H9 (cell line): ENCODE data around the gene EXD2. TPM values are rescaled to one million over a fixed set of nuclear protein-coding genes. Genes with fewer than 3 reads are reported as not detected.

Experiments
- DNase-seq: peaks from one replicate; pipeline ENCODE4 v3.0.0-alpha.2; 2017
- H2AFZ ChIP-seq: one replicate; pipeline ENCODE4 v1.6.1; 2013; ENCODE audit warnings: mild to moderate bottlenecking, low read length, control low read depth, moderate library complexity
- H2AK5ac ChIP-seq: 2 replicates; pipeline ENCODE4 v1.6.1; 2013; ENCODE audit warnings: low read length, control low read depth, mixed read lengths; ENCODE audit not compliant: insufficient read length
- H2BK120ac ChIP-seq: one replicate; pipeline ENCODE4 v1.6.1; 2013; ENCODE audit warnings: low read depth, mild to moderate bottlenecking, low read length, control low read depth, inconsistent platforms; ENCODE audit not compliant: poor library complexity, severe bottlenecking
- H2BK12ac ChIP-seq: 2 replicates; pipeline ENCODE4 v1.6.1; 2013; ENCODE audit warnings: low read length, control low read depth, mixed read lengths, low read depth; ENCODE audit not compliant: insufficient read length
- H2BK15ac ChIP-seq: 2 replicates; pipeline ENCODE4 v1.6.1; 2013; ENCODE audit warnings: low read depth, low read length, control low read depth
- H2BK20ac ChIP-seq: one replicate; pipeline ENCODE4 v1.6.1; 2013; ENCODE audit warnings: low read depth, mild to moderate bottlenecking, low read length, control low read depth, inconsistent platforms; ENCODE audit not compliant: poor library complexity, severe bottlenecking
- H2BK5ac ChIP-seq: 2 replicates; pipeline ENCODE4 v1.6.1; 2013; ENCODE audit warnings: low read length, control low read depth, mixed read lengths; ENCODE audit not compliant: insufficient read length
- H3K14ac ChIP-seq: 2 replicates; pipeline ENCODE4 v1.6.1; 2013; ENCODE audit warnings: low read length, control low read depth; ENCODE audit not compliant: insufficient read depth
- H3K18ac ChIP-seq: 2 replicates; pipeline ENCODE4 v1.6.1; 2013; ENCODE audit warnings: low read depth, mild to moderate bottlenecking, mixed read lengths, low read length, control low read depth; ENCODE audit not compliant: insufficient read length
- H3K23ac ChIP-seq: 2 replicates; pipeline ENCODE4 v1.6.1; 2013; ENCODE audit warnings: low read length, control low read depth, mixed read lengths, low read depth; ENCODE audit not compliant: insufficient read length
- H3K23me2 ChIP-seq: 2 replicates; pipeline ENCODE4 v1.6.1; 2013; ENCODE audit warnings: low read depth, mild to moderate bottlenecking, mixed read lengths, low read length, control low read depth; ENCODE audit not compliant: insufficient read length, poor library complexity, severe bottlenecking
- H3K27ac ChIP-seq: 2 replicates; pipeline ENCODE4 v1.5.1; 2013; ENCODE audit warnings: low read length, control low read depth, mixed read lengths, low read depth; ENCODE audit not compliant: insufficient read length
- H3K27me3 ChIP-seq: 2 replicates; pipeline ENCODE4 v1.6.1; 2013; ENCODE audit warnings: low read length, control low read depth, inconsistent platforms; ENCODE audit not compliant: insufficient read depth
- H3K4ac ChIP-seq: 2 replicates; pipeline ENCODE4 v1.6.1; 2013; ENCODE audit warnings: low read depth, mild to moderate bottlenecking, control low read depth, inconsistent platforms, low read length, moderate library complexity
- H3K4me1 ChIP-seq: 2 replicates; pipeline ENCODE4 v1.6.1; 2013; ENCODE audit warnings: low read length, control low read depth, inconsistent platforms; ENCODE audit not compliant: insufficient read depth
- H3K4me2 ChIP-seq: 2 replicates; pipeline ENCODE4 v1.6.1; 2013; ENCODE audit warnings: low read length, control low read depth, mixed read lengths; ENCODE audit not compliant: insufficient read length, insufficient read depth
- H3K56ac ChIP-seq: 2 replicates; pipeline ENCODE4 v1.6.1; 2013; ENCODE audit warnings: low read depth, mild to moderate bottlenecking, mixed read lengths, low read length, control low read depth; ENCODE audit not compliant: insufficient read length
- H3K79me1 ChIP-seq: 2 replicates; pipeline ENCODE4 v1.6.1; 2013; ENCODE audit warnings: low read depth, mild to moderate bottlenecking, moderate library complexity, low read length, control low read depth, inconsistent platforms; ENCODE audit not compliant: insufficient read depth, poor library complexity, severe bottlenecking
- H3K79me2 ChIP-seq: 2 replicates; pipeline ENCODE4 v1.6.1; 2013; ENCODE audit warnings: low read length, control low read depth, inconsistent platforms; ENCODE audit not compliant: insufficient read depth
- H3K9ac ChIP-seq: 2 replicates; pipeline ENCODE4 v1.6.1; 2013; ENCODE audit warnings: low read length, control low read depth, mixed read lengths; ENCODE audit not compliant: insufficient read length; ENCODE audit errors: extremely low read depth
- H3K9me3 ChIP-seq: one replicate; pipeline ENCODE4 v1.6.1; 2013; ENCODE audit warnings: low read depth, low read length, inconsistent platforms; ENCODE audit not compliant: control insufficient read depth
- H3T11ph ChIP-seq: one replicate; pipeline ENCODE4 v1.6.1; 2013; ENCODE audit warnings: mild to moderate bottlenecking, low read length, control low read depth, inconsistent platforms
- H4K20me1 ChIP-seq: one replicate; pipeline ENCODE4 v1.6.1; 2013; ENCODE audit not compliant: control insufficient read depth, insufficient read length, insufficient read depth
- H4K5ac ChIP-seq: 2 replicates; pipeline ENCODE4 v1.6.1; 2013; ENCODE audit warnings: low read depth, mild to moderate bottlenecking, mixed read lengths, low read length, control low read depth; ENCODE audit not compliant: insufficient read length
- H4K8ac ChIP-seq: replicated peaks from 2 replicates; pipeline ENCODE4 v1.6.1; 2013; ENCODE audit warnings: low read length, control low read depth, mixed read lengths, low read depth; ENCODE audit not compliant: insufficient read length
- H4K91ac ChIP-seq: 2 replicates; pipeline ENCODE4 v1.6.1; 2013; ENCODE audit warnings: low read depth, mild to moderate bottlenecking, moderate library complexity, mixed read lengths, low read length, control low read depth; ENCODE audit not compliant: insufficient read length
- H3K27ac Mint-ChIP-seq, 3 experiments: 2 replicates in 2 of 3; 3 replicates in 1 of 3; pipeline ENCODE4 v1.8.0; 2020 to 2021; ENCODE audit warnings: mixed read lengths in 3 of 3, mild to moderate bottlenecking in 1 of 3, moderate library complexity in 1 of 3
- H3K27me3 Mint-ChIP-seq: 2 replicates; pipeline ENCODE4 v1.8.0; 2021; ENCODE audit warnings: low read depth, mild to moderate bottlenecking, moderate library complexity, mixed read lengths
- H3K36me3 Mint-ChIP-seq, 3 experiments: 2 replicates in 2 of 3; 3 replicates in 1 of 3; pipeline ENCODE4 v1.8.0; 2020 to 2021; ENCODE audit warnings: low read depth in 3 of 3, mixed read lengths in 3 of 3; ENCODE audit not compliant: insufficient read depth in 1 of 3
- H3K4me1 Mint-ChIP-seq, 2 experiments: 2 replicates each; pipeline ENCODE4 v1.8.0; 2020; ENCODE audit warnings: mixed read lengths in 2 of 2
- H3K4me3 Mint-ChIP-seq, 2 experiments: 2 replicates in 1 of 2; 3 replicates in 1 of 2; pipeline ENCODE4 v1.8.0; 2020 to 2021; ENCODE audit warnings: mild to moderate bottlenecking in 2 of 2, mixed read lengths in 2 of 2, moderate library complexity in 1 of 2
- H3K9me3 Mint-ChIP-seq, 2 experiments: 2 replicates in 1 of 2; 3 replicates in 1 of 2; pipeline ENCODE4 v1.8.0; 2020; ENCODE audit warnings: mild to moderate bottlenecking in 2 of 2, mixed read lengths in 2 of 2, moderate library complexity in 1 of 2
- total RNA-seq: library from RNA; stranded (reverse); gene quantifications from 2 replicates; pipeline ENCODE4 v1.2.1, GENCODE V29; 2021
- TF ChIP-seq, protein P1 (sequence below): fragments of 200-600 bp; sonication (generic); conservative IDR thresholded peaks from 3 replicates; pipeline ENCODE4 v1.8.0; 2021; ENCODE audit warnings: antibody characterized with exemption, mild to moderate bottlenecking

The EXD2 gene
- total RNA-seq, 1 experiment from 2014 or later: 19.6 TPM

DNA sequence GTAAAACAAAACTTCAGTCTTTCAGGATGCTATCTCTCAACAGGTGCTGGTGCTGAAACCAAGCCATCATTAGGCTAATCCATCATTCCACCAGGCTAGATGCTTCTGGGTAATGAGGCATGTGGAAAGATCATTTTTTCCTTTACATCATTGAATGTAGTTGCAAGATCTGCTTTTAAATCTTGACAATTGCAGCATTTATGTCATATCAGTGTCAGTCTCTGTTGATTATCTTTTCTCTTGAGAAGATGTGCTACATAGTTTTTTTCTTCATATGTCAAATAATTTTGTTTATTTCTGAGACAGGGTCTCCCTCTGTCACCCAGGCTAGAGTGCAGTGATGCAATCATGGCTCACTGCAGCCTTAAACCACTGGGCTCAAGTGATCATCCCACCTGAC lies 16.2 kb upstream of the EXD2 start:
- Histone ChIP-seq H2BK15ac (no peak overlapping the region), H3K79me1 (no peaks in the 10 kb centered on the region), H3T11ph (no peak overlapping the region), H3K4me1 (peaks cover 3% of the 10 kb centered on the region; the same call in 1 of the 2 replicates), H3K56ac (no peak overlapping the region), H4K8ac (no peak overlapping the region), H3K14ac (no peak overlapping the region), H2BK120ac (no peak overlapping the region), H3K4me2 (no peak overlapping the region), H2AK5ac (no peak overlapping the region), H3K23me2 (no peaks in the 10 kb centered on the region), H4K20me1 (no peaks in the 10 kb centered on the region), H4K5ac (no peak overlapping the region), H3K18ac (no peak overlapping the region), H3K27ac (no peak overlapping the region), H2BK5ac (no peak overlapping the region), H2BK12ac (no peak overlapping the region), H3K9ac (no peak overlapping the region), H3K27me3 (no peaks in the 10 kb centered on the region), H3K4ac (no peak overlapping the region), H2AFZ (no peak overlapping the region), H4K91ac (no peak overlapping the region), H2BK20ac (no peak overlapping the region), H3K23ac (no peak overlapping the region), H3K9me3 (no peaks in the 10 kb centered on the region), H3K79me2 (no peaks in the 10 kb centered on the region)
- DNase-seq: no peak
- TF ChIP-seq, protein P1, sequence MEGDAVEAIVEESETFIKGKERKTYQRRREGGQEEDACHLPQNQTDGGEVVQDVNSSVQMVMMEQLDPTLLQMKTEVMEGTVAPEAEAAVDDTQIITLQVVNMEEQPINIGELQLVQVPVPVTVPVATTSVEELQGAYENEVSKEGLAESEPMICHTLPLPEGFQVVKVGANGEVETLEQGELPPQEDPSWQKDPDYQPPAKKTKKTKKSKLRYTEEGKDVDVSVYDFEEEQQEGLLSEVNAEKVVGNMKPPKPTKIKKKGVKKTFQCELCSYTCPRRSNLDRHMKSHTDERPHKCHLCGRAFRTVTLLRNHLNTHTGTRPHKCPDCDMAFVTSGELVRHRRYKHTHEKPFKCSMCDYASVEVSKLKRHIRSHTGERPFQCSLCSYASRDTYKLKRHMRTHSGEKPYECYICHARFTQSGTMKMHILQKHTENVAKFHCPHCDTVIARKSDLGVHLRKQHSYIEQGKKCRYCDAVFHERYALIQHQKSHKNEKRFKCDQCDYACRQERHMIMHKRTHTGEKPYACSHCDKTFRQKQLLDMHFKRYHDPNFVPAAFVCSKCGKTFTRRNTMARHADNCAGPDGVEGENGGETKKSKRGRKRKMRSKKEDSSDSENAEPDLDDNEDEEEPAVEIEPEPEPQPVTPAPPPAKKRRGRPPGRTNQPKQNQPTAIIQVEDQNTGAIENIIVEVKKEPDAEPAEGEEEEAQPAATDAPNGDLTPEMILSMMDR: no peak
- H3K36me3 Mint-ChIP-seq: no peaks in the 10 kb centered on the region
- H3K4me1 Mint-ChIP-seq: peaks cover 0 to 11% of the 10 kb centered on the region in 2 experiments; a peak in 1 of 4 replicates
- no peak overlapping the region for H3K4me3 Mint-ChIP-seq
- H3K27me3 Mint-ChIP-seq: peaks cover 4% of the 10 kb centered on the region
- no peak overlapping the region for H3K27ac Mint-ChIP-seq
- H3K9me3 Mint-ChIP-seq: no peaks in the 10 kb centered on the region
